OCI-LY3 (cell line): Measurements from ENCODE around the gene POU2F1.

ENCODE experiments used
- EZH2phosphoT487 ChIP-seq: fragments of 200-600 bp; shearing (Covaris generic); IDR thresholded peaks from 2 replicates; pipeline ENCODE4 v1.6.1; 2018; ENCODE audit warnings: antibody characterized with exemption, mixed run types, low read depth
- TF ChIP-seq, protein P1 (sequence below): fragments of 200-600, 300-600 bp; sonication (generic); IDR thresholded peaks from 2 replicates; pipeline ENCODE4 v1.5.1; 2014; ENCODE audit warnings: antibody characterized with exemption, low read length, low read depth

DNA sequence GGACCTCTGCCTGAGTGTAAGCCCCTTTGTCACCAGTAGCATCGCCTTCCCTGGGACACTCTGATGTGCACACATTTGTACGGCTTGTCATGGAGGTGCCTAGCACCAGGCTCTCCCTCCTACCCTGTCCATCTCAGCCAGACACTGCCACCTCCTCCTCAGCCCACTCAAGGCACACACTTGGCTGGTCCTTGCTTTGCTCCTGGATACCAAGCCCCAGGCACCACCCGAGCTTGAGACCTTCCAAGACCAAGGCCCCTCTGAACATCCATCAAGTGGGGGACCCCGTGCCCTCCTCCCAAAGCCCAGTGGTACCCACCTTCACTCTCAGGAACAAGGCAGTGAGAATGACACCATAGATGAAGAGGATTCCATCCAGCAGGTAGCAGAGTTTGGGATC, 219.7 kb downstream of the POU2F1 start:
- TF ChIP-seq, protein P1, sequence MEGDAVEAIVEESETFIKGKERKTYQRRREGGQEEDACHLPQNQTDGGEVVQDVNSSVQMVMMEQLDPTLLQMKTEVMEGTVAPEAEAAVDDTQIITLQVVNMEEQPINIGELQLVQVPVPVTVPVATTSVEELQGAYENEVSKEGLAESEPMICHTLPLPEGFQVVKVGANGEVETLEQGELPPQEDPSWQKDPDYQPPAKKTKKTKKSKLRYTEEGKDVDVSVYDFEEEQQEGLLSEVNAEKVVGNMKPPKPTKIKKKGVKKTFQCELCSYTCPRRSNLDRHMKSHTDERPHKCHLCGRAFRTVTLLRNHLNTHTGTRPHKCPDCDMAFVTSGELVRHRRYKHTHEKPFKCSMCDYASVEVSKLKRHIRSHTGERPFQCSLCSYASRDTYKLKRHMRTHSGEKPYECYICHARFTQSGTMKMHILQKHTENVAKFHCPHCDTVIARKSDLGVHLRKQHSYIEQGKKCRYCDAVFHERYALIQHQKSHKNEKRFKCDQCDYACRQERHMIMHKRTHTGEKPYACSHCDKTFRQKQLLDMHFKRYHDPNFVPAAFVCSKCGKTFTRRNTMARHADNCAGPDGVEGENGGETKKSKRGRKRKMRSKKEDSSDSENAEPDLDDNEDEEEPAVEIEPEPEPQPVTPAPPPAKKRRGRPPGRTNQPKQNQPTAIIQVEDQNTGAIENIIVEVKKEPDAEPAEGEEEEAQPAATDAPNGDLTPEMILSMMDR: no peak
- TF ChIP-seq EZH2phosphoT487: no peak
